HEK293 (cell line): Measurements from ENCODE around the gene SLC35D3.

Experiments
- CTCF ChIA-PET: fragments of 350-600 bp; formaldehyde crosslinking; extraction: SDS; loops from one replicate; lab custom pipeline; 2021; ENCODE audit warnings: antibody characterized with exemption; lab: Yijun Ruan, JAX
- POLR2A ChIA-PET: fragments of 300-600 bp; formaldehyde crosslinking; extraction: SDS; loops from one replicate; lab custom pipeline; 2020; ENCODE audit warnings: antibody characterized with exemption, inconsistent platforms; lab: Yijun Ruan, JAX
- H3K27ac ChIP-seq: fragments of 200-500 bp; sonication (Bioruptor generic); 2 replicates; pipeline ENCODE4 v1.5.1; 2014; ENCODE audit warnings: low read depth, low read length, control low read depth, inconsistent platforms; ENCODE audit errors: extremely low read depth
- H3K36me3 ChIP-seq, 2 experiments: fragments of 200-500 bp in 1 of 2; sonication (Bioruptor generic) in 1 of 2; 1 replicate in 1 of 2; 2 replicates in 1 of 2; pipeline ENCODE4 v1.5.1; 2014 to 2017; ENCODE audit warnings: inconsistent platforms in 2 of 2, low read length in 2 of 2; ENCODE audit not compliant: control insufficient read depth in 2 of 2, insufficient read depth in 1 of 2
- H3K4me1 ChIP-seq: fragments of 200-500 bp; sonication (Bioruptor generic); 2 replicates; pipeline ENCODE4 v1.5.1; 2014; ENCODE audit warnings: mild to moderate bottlenecking, low read length, inconsistent platforms; ENCODE audit not compliant: control insufficient read depth, insufficient read depth
- H3K4me3 ChIP-seq: 2 replicates; pipeline ENCODE4 v1.5.1; 2011; ENCODE audit warnings: low read depth, mild to moderate bottlenecking, control low read depth, low read length, moderate library complexity
- H3K9me3 ChIP-seq: fragments of 200-500 bp; sonication (Bioruptor generic); 2 replicates; pipeline ENCODE4 v1.5.1; 2014; ENCODE audit warnings: low read depth, low read length, inconsistent platforms; ENCODE audit not compliant: control insufficient read depth, insufficient read depth
- GLI4 ChIP-seq: fragments of 450-650 bp; formaldehyde crosslinking; IDR thresholded peaks from 2 replicates; pipeline ENCODE4 v1.5.1; 2016; ENCODE audit warnings: missing biosample characterization, missing genetic modification characterization
- HOXD13 ChIP-seq: sonication (generic); formaldehyde crosslinking; IDR thresholded peaks from 2 replicates; pipeline ENCODE4 v1.8.0; 2022; ENCODE audit warnings: missing genetic modification reagents, borderline replicate concordance
- KLF8 ChIP-seq: fragments of 450-650 bp; formaldehyde crosslinking; IDR thresholded peaks from 2 replicates; pipeline ENCODE4 v1.5.1; 2016; ENCODE audit warnings: missing biosample characterization, missing genetic modification characterization
- OVOL3 ChIP-seq: fragments of 450-650 bp; formaldehyde crosslinking; IDR thresholded peaks from 2 replicates; pipeline ENCODE4 v1.5.1; 2016; ENCODE audit warnings: missing biosample characterization, missing genetic modification characterization
- TRIM28 ChIP-seq: IDR thresholded peaks from 2 replicates; pipeline ENCODE4 v1.6.1; 2011; ENCODE audit warnings: low read length, control low read depth, borderline replicate concordance
- WT1 ChIP-seq: fragments of 450-650 bp; formaldehyde crosslinking; IDR thresholded peaks from 2 replicates; pipeline ENCODE4 v1.5.1; 2016; ENCODE audit warnings: missing biosample characterization, missing genetic modification characterization
- YY1 ChIP-seq: fragments of 450-650 bp; formaldehyde crosslinking; IDR thresholded peaks from 2 replicates; pipeline ENCODE4 v1.5.1; 2018; ENCODE audit warnings: missing biosample characterization, missing genetic modification characterization
- ZNF133 ChIP-seq: fragments of 450-650 bp; formaldehyde crosslinking; IDR thresholded peaks from 2 replicates; pipeline ENCODE4 v1.5.1; 2016; ENCODE audit warnings: missing biosample characterization, missing genetic modification characterization
- ZNF155 ChIP-seq: fragments of 450-650 bp; formaldehyde crosslinking; IDR thresholded peaks from 2 replicates; pipeline ENCODE4 v1.5.1; 2016; ENCODE audit warnings: missing biosample characterization, missing genetic modification characterization
- ZNF16 ChIP-seq: fragments of 450-650 bp; formaldehyde crosslinking; IDR thresholded peaks from 2 replicates; pipeline ENCODE4 v1.5.1; 2016; ENCODE audit warnings: low read depth, missing biosample characterization, missing genetic modification characterization
- ZNF248 ChIP-seq: fragments of 450-650 bp; formaldehyde crosslinking; IDR thresholded peaks from 2 replicates; pipeline ENCODE4 v1.5.1; 2017; ENCODE audit warnings: missing biosample characterization, missing genetic modification characterization
- ZNF514 ChIP-seq: fragments of 450-650 bp; formaldehyde crosslinking; IDR thresholded peaks from 2 replicates; pipeline ENCODE4 v1.5.1; 2016; ENCODE audit warnings: missing biosample characterization, missing genetic modification characterization
- ZNF521 ChIP-seq: fragments of 450-650 bp; formaldehyde crosslinking; IDR thresholded peaks from 2 replicates; pipeline ENCODE4 v1.5.1; 2017; ENCODE audit warnings: missing biosample characterization, mild to moderate bottlenecking, missing genetic modification characterization
- ZNF530 ChIP-seq: fragments of 450-650 bp; formaldehyde crosslinking; IDR thresholded peaks from 2 replicates; pipeline ENCODE4 v1.5.1; 2016; ENCODE audit warnings: low read depth, missing biosample characterization, missing genetic modification characterization
- ZNF561 ChIP-seq: fragments of 450-650 bp; IDR thresholded peaks from 2 replicates; pipeline ENCODE4 v1.5.1; 2018; ENCODE audit warnings: missing biosample characterization, missing genetic modification characterization, borderline replicate concordance
- ZNF660 ChIP-seq: fragments of 450-650 bp; IDR thresholded peaks from 2 replicates; pipeline ENCODE4 v1.5.1; 2018; ENCODE audit warnings: missing biosample characterization, mild to moderate bottlenecking, missing genetic modification characterization
- ZSCAN23 ChIP-seq: fragments of 450-650 bp; formaldehyde crosslinking; IDR thresholded peaks from 2 replicates; pipeline ENCODE4 v1.5.1; 2016; ENCODE audit warnings: missing biosample characterization, missing genetic modification characterization
- ZSCAN30 ChIP-seq: fragments of 450-650 bp; IDR thresholded peaks from 2 replicates; pipeline ENCODE4 v1.5.1; 2018; ENCODE audit warnings: missing biosample characterization, mild to moderate bottlenecking, missing genetic modification characterization, moderate library complexity
- TF ChIP-seq, protein P1 (sequence below): IDR thresholded peaks from 2 replicates; pipeline ENCODE4 v1.6.1; 2011; ENCODE audit warnings: mild to moderate bottlenecking, low read depth, low read length, borderline replicate concordance
- TF ChIP-seq, protein P2 (sequence below): fragments of 450-650 bp; formaldehyde crosslinking; IDR thresholded peaks from 2 replicates; pipeline ENCODE4 v1.5.1; 2016; ENCODE audit warnings: missing biosample characterization, missing genetic modification characterization
- TF ChIP-seq, protein P3 (sequence below): fragments of 450-650 bp; formaldehyde crosslinking; IDR thresholded peaks from 2 replicates; pipeline ENCODE4 v1.5.1; 2016; ENCODE audit warnings: missing biosample characterization, missing genetic modification characterization

The SLC35D3 gene

DNA sequence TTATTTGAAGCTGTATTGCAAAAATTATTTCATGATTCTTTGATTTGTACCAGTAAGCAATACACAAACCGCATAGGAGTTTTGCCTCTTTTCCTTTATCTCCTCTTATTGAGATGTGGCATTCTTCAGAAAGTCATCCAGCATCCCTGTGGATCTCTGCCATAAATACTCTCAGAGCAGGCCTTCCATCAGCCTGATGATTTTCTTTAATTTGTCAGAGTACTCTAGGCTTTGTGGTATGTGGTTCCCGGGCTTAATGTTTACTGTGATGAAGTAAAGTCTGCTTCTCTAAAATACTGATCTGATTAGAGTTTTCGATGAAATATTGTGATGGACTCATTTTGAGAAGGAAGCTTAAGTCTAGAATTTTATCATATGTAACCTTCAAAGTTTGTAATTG lies 31.1 kb upstream of the SLC35D3 start (continued):
- no peak for TF ChIP-seq ZNF530 (tag by site-specific recombination)
- TF ChIP-seq, protein P1, sequence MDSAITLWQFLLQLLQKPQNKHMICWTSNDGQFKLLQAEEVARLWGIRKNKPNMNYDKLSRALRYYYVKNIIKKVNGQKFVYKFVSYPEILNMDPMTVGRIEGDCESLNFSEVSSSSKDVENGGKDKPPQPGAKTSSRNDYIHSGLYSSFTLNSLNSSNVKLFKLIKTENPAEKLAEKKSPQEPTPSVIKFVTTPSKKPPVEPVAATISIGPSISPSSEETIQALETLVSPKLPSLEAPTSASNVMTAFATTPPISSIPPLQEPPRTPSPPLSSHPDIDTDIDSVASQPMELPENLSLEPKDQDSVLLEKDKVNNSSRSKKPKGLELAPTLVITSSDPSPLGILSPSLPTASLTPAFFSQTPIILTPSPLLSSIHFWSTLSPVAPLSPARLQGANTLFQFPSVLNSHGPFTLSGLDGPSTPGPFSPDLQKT: no peak
- TF ChIP-seq OVOL3 (tag by site-specific recombination): no peak
- no peak for TF ChIP-seq WT1
- no peak for TF ChIP-seq ZSCAN30
- TF ChIP-seq YY1 (tag by site-specific recombination): no peak
- no peak for TF ChIP-seq ZNF521 (tag by site-specific recombination)

DNA sequence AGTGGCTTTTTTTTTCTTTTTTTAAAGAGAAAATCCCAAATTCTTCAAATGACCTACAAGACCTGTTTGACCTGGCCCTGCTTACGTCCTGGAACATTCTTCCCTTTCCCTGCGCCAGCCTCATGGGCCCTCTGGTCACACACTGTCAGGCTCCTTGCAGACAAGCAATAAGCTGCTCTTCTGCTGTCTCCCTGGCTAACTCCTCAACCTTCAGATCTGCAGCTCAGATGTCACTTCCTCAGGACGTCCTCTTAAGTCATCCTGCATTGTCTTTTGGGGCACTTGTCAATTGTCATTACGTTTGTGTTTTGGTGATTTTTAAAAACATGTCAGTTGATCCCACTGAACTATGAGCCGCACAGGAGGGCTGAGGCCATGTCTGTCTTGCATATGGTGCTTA lies 28.9 kb upstream of the SLC35D3 start:
- no peak overlapping the region for H3K4me3 ChIP-seq
- peaks cover 15% of the 10 kb centered on the region for H3K4me1 ChIP-seq
- CTCF ChIA-PET: no interaction called here
- peaks cover 0 to 2% of the 10 kb centered on the region in 2 experiments; a peak in 2 of 3 replicates for H3K36me3 ChIP-seq
- no peaks in the 10 kb centered on the region for H3K9me3 ChIP-seq
- TF ChIP-seq ZNF155 (tag by site-specific recombination) (no peak), GLI4 (tag by site-specific recombination) (no peak), ZNF248 (tag by site-specific recombination) (no peak)
- POLR2A ChIA-PET: no interaction called here
- H3K27ac ChIP-seq: no peak overlapping the region

DNA sequence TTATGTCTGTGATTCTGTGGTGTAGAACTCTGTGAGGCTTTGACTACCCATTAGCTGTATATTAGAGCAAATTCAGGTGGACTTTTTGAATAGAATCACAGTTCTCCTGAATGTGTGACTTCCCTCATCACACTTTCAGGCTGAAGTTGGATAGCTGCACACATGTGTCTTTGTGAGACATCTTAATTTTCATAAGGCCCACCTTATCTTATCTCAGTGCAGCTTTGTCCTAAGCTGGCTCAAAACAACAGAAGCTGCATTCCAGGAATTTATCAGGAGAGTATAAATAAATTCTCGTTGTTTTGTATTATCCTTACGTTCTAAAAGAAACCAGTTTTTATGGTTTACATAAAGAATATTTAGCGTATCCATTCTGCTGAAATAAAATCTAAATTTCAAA lies 26.2 kb upstream of the SLC35D3 start:
- TF ChIP-seq, protein P2, sequence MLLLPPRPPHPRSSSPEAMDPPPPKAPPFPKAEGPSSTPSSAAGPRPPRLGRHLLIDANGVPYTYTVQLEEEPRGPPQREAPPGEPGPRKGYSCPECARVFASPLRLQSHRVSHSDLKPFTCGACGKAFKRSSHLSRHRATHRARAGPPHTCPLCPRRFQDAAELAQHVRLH: no peak
- TF ChIP-seq ZNF133 (tag by site-specific recombination): no peak
- no peak for TF ChIP-seq ZNF660 (tag by site-specific recombination)
- TF ChIP-seq, protein P3, sequence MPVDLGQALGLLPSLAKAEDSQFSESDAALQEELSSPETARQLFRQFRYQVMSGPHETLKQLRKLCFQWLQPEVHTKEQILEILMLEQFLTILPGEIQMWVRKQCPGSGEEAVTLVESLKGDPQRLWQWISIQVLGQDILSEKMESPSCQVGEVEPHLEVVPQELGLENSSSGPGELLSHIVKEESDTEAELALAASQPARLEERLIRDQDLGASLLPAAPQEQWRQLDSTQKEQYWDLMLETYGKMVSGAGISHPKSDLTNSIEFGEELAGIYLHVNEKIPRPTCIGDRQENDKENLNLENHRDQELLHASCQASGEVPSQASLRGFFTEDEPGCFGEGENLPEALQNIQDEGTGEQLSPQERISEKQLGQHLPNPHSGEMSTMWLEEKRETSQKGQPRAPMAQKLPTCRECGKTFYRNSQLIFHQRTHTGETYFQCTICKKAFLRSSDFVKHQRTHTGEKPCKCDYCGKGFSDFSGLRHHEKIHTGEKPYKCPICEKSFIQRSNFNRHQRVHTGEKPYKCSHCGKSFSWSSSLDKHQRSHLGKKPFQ (tag by site-specific recombination): no peak
- no peak for TF ChIP-seq ZSCAN23 (tag by site-specific recombination)
- TF ChIP-seq KLF8: no peak
- TF ChIP-seq TRIM28: no peak
- TF ChIP-seq HOXD13 (CRISPR knock-in tag): no peak
- TF ChIP-seq ZNF561 (tag by site-specific recombination): no peak
- no peak for TF ChIP-seq ZNF530 (tag by site-specific recombination)
- no peak for TF ChIP-seq ZNF514 (tag by site-specific recombination)
- no peak for TF ChIP-seq ZNF16 (tag by site-specific recombination)

More for the DNA sequence above, 26.2 kb upstream of the SLC35D3 start:
- H3K4me1 ChIP-seq: no peaks in the 10 kb centered on the region
- H3K36me3 ChIP-seq: peaks cover 0 to 13% of the 10 kb centered on the region in 2 experiments; a peak in 2 of 3 replicates
- ChIA-PET POLR2A (no interaction called here), CTCF (interaction anchor here (0.7 to 2.0 kb wide), 2 partner anchors 50 to 181 kb away, joined by 4 read pairs; no protein-coding TSS in a partner anchor)
- H3K27ac ChIP-seq: no peak overlapping the region
- no peak overlapping the region for H3K4me3 ChIP-seq
- no peaks in the 10 kb centered on the region for H3K9me3 ChIP-seq
